AG09319 (cell line): ENCODE data around the gene ANKRD45.
"Not testable (repeated sequence)": the region's sequence is repeated elsewhere in the genome, so short reads cannot be mapped to it uniquely, and the experiment has no call there.

Source experiments
- DNase-seq: peaks from one replicate; pipeline ENCODE4 v3.0.0-alpha.2; 2010; ENCODE audit warnings: low read depth; ENCODE audit errors: extremely low read depth
- TF ChIP-seq, protein P1 (sequence below): IDR thresholded peaks from 2 replicates; pipeline ENCODE4 v1.5.1; 2011; ENCODE audit warnings: low read depth, mild to moderate bottlenecking, inconsistent platforms, low read length, moderate library complexity

ANKRD45 gene

DNA sequence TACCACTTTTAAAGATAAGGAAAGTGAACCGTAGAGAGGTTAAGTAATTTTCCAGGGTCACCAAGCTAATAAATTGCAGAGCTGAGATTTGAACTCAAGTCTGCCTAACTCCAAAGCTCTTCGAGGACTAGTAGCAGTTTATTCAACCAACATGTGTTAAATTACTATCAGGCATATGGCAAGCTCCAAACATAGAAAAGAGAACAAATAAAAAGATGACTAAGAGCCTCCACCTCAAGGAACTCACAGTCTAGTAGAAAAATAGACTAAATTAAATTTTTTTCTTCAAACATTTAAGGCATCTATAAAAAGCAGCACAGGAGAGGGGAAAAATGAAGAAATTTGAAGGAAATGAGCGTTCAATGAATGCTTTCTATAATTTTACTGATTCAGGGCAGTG, 89.0 kb downstream of the ANKRD45 start:
- TF ChIP-seq, protein P1, sequence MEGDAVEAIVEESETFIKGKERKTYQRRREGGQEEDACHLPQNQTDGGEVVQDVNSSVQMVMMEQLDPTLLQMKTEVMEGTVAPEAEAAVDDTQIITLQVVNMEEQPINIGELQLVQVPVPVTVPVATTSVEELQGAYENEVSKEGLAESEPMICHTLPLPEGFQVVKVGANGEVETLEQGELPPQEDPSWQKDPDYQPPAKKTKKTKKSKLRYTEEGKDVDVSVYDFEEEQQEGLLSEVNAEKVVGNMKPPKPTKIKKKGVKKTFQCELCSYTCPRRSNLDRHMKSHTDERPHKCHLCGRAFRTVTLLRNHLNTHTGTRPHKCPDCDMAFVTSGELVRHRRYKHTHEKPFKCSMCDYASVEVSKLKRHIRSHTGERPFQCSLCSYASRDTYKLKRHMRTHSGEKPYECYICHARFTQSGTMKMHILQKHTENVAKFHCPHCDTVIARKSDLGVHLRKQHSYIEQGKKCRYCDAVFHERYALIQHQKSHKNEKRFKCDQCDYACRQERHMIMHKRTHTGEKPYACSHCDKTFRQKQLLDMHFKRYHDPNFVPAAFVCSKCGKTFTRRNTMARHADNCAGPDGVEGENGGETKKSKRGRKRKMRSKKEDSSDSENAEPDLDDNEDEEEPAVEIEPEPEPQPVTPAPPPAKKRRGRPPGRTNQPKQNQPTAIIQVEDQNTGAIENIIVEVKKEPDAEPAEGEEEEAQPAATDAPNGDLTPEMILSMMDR: no peak
- no peak for DNase-seq

DNA sequence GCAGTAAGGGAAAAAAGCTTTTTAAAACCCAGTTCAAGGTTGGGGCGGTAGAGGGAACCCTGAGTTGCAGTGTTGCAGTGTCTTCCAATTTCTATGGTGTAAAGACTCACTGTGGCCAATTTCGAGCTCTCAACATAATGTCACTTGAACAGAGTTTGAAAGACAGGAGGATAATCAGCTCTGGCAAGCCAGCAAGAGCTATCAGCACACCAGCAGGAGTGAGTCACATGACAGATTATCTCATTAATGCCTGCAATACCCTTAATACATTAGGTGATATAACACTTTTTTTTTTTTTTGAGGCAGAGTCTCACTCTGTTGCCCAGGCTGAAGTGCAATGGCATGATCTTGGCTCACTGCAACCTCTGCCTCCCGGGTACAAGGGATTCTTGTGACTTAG, 89.6 kb downstream of the ANKRD45 start:
- TF ChIP-seq, protein P1: no peak
- DNase-seq: no peak

DNA sequence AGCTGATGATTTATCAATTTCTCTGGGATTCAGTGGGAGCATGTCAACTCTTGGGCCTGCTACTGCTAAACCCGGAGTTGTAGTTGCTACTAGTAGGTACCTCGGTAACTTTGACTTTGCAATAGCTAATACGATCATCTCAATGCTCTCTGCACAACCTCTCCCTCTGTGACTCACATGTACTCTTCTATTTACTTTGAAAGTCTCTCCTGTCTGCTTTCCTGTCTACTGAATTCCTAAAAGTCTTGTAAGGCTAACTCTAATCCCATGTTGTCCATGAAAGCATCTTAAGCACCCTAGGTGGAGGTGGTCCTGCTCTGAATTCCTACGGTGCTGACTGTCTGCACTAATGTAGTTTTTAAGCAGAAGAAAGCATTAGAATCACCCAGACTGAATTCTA, 96.1 kb downstream of the ANKRD45 start:
- TF ChIP-seq, protein P1: no peak
- DNase-seq: no peak

DNA sequence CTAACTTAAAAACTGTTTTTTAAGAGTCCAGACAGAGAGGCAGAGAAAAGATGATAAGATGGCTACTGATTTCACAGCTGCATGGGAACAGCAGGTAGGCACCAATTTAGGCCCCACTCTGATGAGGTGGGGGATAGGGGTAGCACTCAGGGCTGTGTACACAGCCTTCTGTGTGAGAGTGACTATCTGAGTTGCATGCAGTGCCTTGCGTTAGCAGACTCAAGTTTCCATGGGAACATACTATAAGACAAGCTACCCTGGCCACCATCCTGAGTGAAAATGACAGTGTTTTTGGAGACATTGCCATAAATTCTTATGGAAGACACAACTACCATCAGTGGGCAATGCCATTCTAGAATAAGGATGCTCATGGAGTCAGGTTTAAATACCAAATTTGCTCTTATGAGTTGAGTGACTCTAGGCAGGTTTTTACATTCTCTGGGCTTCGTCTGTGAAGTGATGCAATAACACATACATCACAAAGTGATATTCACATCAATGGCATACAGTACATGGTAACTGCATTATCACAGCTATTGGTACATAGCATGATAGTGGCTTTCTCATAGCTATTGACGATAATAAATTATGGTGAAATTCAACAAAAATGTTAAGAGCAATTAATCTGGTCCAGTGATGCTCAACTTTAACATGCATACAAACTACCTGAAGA, 97.3 kb downstream of the ANKRD45 start:
- TF ChIP-seq, protein P1: no peak

DNA sequence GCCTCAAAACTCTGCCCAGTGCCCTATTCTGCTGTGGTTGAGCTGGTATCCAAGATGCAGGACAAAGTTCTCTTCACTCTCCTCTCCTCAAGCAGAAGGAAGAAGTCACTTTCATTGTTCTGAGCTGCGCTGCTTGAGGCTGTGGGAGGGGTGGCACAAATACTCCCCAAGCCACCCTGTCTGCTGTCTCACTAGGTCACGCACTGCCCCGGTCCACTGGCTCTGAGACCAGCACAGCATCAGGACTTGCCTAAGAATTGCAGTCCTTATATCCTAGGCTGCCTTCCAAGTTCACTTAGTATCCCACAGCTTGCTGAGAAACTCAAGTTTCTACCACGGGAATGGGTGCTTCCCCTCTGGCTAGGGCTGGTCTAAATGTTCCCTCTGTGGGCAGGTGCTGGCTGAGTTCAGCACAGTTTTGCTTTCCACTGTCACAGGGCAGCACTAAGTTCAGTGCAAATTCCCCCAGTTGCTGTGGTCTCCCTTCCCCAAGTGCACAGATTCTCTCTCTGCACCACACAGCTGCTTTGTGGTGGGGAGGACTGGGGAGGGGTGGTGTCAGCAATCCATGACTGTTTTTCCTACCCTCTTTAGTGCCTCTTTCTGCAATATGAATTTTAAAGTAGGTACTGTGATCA, 99.2 kb downstream of the ANKRD45 start:
- TF ChIP-seq, protein P1: no peak
- no peak for DNase-seq

More for the DNA sequence above, 97.3 kb downstream of the ANKRD45 start:
- no peak for DNase-seq

DNA sequence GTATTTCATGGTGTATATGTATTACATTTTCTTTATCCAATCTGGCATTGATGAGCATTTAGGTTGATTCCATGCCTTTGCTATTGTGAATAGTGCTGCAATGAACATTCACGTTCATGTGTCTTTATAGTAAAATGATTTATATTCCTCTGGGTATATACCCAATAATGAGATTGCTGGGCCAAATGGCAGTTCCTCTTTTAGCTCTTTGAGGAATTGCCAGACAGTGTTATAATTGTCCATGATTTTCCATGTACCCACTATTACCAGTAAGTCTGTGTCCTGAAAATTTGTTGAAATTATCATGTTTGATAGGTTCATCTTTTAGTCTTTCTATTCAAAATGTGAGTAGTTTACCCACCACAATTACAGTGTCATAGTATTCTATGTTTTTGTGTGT, 101.2 kb downstream of the ANKRD45 start:
- TF ChIP-seq, protein P1: no peak
- DNase-seq: no peak

DNA sequence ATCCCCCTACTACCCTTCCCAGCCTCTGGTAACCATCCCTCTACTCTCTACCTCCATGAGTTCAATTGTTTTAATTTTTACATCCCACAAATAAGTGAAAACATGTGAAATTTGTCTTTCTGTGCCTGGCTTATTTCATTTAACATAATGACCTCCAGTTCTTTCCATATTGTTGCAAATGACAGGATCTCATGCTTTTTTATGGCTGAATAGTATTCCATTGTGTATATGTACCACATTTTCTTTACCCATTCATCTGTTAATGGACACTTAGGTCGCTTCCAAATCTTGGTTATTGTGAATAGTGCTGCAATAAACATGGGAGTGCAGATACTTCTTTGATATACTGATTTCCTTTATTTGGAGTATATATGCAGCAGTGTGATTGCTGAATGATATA, 105.8 kb downstream of the ANKRD45 start:
- not testable (repeated sequence) for DNase-seq

DNA sequence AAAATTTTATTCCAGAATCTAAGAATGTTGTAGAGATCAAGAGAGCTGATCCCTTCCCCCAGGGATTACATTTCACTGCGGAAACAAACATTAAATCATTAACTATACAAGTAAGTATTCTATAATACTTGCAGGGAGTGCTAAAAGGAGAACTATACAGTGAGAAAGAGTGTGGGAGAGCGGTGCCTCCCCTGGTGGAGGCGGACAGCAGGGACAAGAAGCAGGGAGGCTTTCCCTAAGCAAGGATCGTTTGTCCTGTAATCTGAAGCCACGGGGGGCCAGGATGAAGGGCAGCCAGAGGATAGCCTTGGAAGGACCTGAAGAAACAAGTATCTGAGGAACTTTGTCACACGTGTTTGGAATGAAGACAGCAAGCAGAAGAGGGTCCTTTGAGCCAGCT, 106.8 kb downstream of the ANKRD45 start:
- no peak for DNase-seq
- TF ChIP-seq, protein P1: peak; percentile 3; the same call in 1 of the 2 replicates
